ENCODE measurements around the gene CACNA2D1.

The CACNA2D1 gene

DNA sequence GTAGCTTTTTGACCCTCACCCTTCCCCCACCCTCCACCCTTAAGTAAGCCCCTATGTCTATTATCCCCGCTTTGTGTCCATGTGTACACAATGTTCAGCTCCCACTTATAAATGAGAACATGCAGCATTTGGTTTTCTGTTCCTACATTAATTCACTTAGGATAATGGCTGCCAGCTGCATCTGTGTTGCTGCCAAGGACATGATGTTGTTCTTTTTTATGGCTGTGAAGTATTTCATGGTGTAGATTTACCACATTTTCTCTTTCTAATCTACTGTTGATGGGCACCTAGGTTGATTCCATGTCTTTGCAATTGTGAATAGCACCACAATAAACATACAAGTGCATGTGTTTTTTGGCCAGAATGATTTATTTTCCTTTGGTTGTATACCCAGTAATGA lies 232.2 kb downstream of the CACNA2D1 start:
- no peak for DNase-seq

DNA sequence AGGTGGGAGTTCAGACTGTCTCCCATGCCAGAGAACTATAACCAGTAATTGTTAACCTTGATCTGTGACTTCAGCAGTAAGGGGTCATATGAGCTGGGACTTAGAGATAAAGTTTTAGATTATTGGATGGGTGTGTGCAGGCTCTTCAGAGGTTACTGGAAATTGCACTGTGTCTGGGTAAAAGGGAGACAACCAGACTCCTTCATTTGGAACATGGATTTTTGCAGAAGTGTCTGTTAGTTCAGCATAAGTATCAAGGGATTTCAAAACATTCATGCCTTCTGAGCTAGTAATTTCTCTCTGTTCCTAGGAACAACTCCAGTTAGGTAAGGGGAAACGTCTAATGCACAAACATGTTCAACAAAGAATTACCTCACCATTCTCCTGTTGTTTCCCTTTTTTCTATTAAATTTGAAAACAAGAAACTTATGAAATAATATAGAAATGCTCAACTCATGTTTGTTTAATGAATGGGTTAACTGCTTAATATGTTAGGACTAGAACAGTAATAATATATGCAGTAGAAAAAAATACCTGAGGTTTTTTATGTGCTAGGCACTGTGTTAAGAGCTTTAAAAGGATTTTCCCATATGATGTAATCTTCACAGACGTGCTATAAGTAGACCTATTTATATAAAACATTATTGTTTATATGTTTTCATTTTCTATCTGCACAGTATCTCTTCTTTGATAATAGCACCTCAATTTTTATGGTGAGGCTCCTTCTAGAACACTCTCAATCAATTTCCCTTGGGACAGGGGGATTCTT lies 233.0 kb downstream of the CACNA2D1 start:
- DNase-seq: no peak

DNA sequence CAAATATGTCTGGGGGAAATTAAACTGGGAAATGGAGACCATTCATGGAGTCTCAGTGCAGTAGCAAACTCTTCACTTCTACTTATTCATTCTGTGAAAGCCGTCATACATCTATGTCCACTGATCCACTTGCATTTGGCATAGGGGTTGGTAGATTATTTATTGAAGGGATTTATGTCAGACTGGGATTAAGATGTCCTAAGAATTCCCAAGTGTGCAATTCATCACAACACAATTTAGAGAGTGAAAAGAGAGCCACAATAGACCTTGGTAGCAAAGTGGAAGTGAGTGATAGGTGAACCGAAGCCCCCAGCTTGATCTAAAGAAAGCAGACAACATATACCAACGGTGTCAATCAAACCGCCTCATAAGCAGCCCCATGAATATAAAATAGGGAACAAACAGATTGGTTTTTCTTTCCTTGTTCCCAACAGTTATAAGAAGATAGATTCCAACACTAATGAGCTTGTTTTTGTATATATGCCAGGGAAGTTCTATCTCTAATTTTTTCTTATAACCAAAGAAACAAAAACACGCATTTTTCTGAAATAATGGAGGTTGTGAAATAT lies 234.3 kb downstream of the CACNA2D1 start:
- no peak for DNase-seq

DNA sequence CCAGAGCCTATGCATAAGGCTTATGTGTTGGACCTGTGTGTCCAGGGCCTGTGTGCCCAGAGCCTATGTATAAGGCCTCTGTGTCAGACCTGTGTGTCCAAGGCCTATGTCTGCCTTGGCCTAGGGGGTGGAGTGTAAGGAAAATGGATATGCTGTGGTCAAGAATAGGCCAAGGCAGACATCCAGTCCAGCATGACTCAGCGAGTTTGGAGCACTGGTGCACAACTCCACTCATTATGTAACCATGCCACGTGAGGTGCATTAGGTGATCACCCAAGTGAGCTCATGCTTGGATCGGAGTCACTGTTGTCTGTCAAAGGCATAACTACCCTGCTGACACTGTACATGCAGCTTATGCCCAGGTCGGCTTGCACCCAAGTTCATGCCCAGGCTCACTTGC lies 238.9 kb downstream of the CACNA2D1 start:
- DNase-seq: no peak

DNA sequence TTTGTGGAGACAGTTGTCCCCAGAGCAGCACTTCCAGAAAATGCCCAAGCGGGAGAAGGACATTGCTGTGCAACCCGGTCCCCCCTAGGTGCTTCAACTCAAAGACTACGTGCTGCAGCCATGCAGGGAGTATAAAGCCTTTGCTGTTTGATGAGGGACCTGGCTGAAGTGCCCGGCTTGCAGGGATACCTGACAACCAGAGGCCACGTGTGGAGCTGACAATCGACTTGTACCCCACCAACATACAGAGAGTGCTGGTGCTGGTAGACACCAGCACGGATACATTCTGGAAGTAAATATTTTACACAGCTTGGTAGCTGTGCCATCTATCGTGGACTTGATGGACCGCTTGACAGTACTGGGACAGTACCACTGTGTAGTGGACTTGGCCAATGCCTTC lies 240.6 kb downstream of the CACNA2D1 start:
- no peak for DNase-seq

DNA sequence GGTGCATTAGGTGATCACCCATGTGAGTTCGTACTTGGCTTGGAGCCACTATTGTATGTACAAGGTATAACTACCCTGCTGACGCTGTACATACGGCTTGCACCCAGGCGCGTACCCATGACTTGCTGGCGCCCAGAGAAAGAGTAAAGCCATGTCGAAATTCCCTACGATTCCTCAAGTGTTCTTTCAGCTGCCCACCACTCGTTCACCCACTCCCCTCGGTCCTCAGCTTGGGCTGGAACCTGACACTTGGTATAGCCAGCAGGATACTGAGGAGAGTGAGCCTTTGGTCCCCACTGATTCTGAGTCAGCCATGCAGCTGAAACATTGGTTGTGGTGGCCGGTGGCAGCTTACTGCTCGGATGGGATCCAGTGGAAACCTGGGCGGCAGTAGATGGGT lies 241.5 kb downstream of the CACNA2D1 start:
- no peak for DNase-seq

DNA sequence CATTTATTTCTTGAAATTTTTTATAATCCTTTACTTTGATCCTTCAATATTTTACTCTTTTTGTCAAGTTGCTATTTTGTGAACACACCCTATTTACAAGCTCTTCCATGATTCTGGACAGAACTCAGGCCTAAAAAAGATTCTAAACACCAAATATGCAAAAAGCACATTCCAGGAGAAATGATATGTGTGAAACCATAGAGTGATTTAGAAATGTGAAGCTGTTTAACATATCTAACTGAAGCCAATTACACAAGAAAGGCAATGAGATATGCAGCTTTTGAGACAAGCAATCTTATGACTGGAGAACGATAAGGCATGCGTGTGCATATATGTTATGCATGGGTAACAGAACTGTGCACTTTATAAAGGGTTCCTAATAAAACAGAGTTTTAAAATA lies 243.0 kb downstream of the CACNA2D1 start:
- no peak for DNase-seq

DNA sequence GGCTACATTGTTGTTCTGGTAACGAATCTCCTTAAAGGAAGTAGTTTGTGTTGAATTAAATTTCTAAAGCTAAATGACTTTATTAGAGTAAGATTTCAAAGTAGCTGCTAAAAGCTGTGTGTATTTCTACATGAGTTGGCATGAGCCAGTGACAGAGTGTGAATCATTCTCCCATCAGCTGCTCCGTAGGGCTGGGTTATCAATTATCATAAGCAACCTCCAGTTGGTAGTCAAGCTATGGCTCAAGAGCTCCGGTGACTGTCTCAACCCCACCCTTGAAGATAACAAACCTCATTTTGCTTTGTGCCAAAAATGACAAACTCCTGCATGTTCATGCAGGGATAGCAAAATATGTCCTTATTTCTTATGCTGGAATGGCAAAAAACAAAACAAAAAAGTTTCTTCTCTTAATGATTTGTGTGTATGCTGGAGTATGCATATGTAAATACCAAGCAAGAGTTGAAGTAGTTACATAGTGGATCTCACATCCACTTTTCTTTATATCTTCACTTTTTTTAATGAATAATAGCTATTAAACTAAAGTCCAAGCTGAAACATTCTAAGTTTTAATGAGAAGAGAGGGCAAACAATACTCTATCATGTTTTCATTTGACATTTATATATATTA lies 249.4 kb downstream of the CACNA2D1 start:
- no peak for DNase-seq

DNA sequence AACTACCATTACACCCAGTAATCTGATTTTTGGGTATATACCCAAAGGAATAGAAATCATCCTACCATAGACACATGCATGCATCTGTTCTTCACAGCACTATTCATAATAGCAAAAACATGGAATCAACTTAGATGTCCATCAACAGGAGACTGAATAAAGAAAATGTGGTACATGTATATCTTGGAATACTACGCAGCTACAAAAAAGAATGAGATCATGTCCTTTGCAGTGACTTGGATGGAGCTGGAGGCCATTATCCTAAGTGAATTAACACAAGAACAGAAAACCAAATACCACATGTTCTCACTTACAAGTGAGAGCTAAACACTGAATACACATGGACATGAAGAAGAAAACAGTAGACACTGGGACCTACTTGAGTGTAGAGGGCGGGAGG lies 254.9 kb downstream of the CACNA2D1 start:
- no peak for DNase-seq

DNA sequence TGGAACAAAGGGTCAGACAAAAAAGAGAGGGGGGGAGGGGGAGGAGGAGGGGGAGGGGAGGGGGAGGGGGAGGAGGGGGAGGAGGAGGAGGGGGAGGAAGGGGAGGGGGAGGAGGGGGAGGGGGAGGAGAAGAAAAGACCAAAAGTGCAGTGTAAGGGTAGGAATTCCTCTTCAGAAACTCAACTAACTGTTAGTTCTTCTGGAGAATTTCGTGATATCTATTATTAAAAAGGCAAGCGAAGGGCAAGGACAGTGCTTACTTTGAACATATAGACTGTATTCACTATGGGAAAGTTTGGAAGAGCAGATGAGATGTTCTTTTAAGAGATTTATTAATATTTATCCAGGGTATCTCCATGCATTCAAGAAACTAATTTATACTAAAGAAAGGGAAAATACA lies 258.1 kb downstream of the CACNA2D1 start:
- DNase-seq: no peak

DNA sequence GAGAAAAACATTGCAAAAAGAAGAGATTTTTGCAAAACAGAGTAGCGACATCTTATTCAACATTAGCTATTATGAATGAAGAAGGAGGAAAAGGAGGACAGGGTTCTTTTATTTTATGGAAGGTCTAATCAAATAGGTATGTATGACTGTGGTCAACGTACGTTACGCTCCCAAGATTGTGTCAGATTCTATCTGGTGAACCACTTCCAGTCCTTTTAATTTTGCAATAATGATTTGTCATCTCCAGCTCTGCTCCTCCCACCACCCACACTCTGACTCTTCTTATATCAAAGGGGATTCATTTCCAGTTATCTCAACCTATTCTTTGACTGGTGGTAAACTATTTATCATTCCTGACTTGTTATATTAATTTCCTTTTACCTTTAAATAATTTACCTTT lies 259.9 kb downstream of the CACNA2D1 start:
- DNase-seq: no peak

DNA sequence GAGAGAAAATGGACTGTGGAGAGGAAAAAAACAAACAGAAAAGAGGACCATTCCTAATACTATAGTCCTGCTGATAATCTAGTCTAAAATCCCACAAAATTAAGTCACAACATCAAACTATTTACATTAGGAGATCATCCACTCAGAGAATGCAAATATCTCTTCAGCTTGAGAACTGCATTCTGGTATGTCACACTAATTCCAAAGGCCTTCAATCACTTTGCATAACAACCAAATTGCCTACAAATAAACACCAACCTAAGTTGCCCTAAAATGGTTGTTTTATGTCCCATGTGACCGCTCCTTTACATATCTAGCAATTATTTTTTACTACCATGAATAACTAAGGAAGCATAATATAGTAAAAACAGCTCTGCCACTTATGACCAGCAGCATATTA lies 264.3 kb downstream of the CACNA2D1 start:
- no peak for DNase-seq

DNA sequence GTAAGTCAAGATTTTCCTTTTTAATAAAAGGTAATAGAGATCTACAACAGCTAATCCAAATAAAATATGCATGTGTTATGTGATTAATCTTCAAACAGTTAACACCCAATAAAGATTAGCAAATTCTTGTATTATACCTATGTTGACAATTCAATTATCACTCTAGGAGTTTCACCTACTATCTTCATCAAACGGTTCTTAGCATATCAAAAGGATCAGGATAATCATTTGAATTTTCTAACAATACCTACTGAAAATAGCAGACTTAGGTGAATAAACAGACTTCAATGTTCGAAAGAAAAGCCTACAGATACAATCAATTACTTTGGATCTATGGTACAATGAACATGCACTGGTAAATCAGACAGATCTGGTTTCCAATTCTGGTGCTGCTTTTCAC lies 268.3 kb downstream of the CACNA2D1 start:
- DNase-seq: no peak

DNA sequence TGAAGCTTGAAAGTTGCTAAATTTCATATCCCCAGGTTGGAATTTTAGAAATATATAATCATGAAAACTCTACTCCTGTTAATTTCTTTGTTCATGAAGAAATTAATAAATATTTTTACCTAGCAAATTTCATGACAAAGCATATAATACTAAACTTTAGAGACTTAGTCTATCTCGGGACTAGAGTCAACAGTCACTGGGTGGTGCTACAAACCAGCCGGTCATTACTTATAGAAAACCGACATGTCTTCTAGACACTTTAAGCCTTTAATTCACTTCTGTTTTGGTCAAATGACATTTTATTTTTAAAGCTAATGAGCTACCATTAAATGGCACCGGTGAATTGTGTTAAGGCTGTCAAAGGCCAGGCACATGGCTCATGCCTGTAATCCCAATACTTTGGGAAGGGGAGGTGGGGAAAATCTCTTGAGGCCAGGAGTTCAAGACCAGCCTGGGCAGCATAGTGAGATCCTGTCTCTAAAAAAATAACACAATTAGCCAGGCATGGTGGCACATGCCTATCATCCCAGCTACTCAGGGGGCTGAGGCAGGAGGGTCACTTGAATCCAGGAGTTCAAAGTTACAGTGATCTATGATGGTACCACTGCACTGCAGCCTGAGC lies 270.1 kb downstream of the CACNA2D1 start:
- DNase-seq: no peak

DNA sequence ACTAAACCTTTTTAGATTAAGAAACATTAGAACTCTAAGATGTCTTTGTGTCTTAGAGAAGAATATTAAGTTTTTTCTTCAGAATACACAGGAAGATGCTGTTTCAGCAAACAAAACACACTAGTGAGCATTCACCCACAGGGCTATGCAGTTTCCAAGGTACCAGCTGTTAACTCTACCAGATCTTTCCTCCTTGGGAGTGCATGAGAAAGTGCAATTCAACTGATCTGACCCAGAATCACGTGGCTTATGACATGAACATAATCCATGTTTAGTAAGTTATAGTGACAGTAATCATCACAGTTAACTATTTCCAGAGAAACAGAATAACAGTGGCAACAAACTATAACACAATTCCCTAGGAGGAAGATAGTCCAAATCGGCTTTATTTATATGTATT lies 270.7 kb downstream of the CACNA2D1 start:
- DNase-seq: no peak

DNA sequence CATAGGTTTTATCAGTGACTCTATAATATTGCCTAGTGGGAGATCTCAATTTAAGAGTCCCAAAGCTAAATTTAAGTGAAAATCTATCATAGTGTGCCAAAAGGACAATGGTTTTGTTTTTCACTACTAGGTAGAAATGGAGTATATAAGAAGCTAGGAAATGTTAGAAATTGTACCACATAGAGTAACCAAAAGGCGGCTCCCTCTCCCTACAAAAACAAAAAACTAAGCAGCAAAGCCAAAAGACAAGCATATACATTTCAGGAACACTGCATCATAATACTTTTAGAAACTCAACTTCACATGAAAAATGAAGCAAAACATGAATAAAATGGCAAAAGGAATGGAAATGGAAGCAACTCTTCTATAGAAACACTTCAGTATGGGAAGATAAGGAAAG lies 271.6 kb downstream of the CACNA2D1 start:
- DNase-seq: no peak

DNA sequence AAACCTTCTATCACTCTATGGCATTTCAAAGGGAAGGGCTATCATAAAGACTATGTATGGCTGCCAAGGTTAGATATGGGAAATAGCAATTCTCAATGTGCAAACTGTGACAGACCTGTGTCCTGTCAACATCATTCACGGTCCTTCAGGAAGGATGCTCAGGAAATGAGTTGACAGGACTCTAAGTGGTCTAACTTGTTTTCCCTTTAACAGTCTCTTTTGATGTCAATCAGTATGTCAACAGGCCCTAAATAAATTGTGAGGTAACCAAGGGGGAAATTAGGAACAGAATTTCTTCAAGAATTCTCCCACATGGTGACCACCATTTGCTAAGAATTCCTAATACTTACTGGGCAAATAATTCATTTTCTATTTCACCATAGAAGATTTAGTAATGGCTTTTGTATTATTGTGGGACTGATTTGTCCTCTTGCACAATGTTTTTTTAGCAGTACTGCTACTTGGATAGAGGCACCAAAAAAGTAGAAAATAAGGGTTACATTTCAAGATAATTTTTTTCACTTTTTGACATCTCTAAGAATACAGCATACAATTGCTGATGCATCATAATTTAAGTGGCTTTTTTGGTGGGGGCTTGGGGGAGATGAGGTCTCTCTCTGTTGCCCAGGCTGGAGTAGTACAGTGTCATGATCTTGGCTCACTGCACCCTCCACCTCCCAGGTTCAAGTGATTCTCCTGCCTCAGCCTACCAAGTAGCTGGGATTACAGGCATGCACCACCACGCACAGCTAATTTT lies 275.8 kb downstream of the CACNA2D1 start:
- DNase-seq: peak; percentile 36 to 71

DNA sequence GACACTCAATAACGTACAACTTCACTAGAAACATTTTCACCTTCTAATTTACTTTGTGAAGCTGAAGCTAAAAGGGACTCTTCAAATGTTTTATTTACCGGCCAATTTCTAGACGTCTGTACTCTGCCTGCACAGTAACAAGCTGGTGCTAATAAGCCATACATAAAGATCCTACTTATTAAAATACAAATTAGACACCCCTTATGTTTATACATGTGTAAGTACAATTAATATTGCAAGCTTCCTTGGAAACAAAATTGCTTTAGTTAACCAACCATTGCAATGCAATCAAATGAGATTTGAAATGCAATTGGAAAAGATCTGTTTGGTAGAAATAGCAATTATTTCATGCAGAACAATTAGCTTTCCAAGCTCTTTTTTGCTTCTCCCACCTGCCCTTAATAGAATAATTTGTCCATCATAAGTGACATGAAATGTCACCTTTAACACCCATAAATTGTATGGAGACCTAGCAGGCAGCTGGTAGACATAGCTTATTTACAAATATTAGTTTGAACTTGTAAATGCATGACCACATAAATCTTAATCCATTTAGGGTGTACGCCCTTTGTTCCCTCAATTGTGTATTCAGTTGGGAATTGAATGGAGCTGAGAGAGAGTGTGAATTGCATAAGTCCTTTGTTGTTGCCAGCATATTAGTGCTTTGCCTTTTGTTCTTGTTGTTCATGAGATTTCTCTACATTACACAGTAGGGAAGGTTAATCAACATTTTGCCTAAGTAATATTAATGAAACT lies 277.1 kb downstream of the CACNA2D1 start:
- peak; percentile 97 to 99 for DNase-seq

DNA sequence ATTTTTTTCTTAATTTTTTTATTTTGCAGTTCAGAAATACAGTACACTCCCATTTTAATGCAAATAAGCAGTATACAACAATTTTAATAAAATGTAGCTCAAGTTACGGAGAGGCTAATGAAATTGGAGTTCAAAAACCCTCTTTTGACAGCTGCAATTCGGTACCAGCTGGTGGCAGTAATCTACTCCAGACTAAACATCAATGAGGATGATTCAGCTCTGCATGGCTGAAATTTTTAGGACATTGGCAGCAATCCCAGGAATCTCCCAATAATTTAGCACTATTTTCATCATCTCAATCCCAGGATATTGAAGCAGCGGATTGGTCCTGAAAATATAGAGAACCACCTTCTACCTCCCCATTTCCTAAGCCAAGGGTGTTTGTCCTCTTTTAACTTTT lies 278.8 kb downstream of the CACNA2D1 start:
- peak in 1 of 2 experiments; percentile 40 for DNase-seq

DNA sequence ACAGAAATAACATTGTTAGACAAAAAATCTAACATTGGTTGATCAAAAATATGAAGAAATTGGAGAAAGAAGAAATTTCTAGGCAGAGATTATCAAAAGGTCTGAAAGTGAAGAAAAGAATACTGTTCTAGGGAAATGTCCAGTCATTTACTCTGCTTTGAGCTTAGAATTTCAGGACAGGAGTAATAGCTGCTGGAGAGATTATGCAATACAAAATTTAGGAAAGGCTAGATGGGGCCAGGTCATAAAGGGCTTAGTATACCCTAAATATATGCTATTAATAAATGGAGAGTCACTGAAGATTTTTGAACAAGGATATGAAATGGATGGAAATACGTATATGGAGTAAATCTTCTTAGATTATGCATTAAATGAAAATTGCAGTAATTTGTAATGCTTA lies 279.2 kb downstream of the CACNA2D1 start:
- no peak for DNase-seq

DNA sequence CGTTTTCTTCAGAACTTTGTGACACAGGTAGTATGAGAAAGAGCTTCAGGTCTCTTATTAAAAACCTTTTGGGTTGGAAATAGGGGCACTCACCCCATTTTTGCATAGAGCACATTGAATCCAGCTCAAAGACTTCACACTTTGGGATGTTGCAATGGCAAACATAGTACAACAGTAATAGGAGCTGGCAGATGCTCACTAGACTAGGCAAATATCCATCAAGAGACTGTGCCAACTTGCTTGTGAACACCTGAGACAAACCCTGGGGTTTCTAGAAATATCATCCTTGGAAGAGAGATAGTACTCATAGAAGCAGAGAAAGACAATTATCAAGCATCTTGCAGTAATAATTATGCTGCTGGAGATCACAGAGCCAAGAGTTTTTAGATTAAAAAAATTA lies 280.0 kb downstream of the CACNA2D1 start:
- no peak for DNase-seq

DNA sequence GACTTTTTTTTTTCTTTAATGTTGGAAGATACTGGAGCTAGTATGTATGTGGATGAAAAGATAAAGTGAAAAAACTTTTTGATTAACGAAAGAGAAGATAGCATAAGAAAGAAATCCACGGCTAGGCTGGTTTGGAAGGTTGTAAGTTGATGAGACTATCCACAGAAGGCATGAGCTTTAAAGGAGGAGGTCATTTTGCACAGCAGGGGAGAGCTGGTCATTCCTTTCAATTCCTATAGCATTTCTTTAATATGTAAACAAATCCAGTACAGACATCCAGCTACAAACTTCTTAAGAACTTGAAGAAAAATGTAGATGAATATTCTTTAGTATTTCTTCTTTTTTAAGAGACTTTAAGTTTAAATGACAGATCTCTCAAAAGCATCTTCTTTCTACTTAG lies 281.3 kb downstream of the CACNA2D1 start:
- DNase-seq: no peak

DNA sequence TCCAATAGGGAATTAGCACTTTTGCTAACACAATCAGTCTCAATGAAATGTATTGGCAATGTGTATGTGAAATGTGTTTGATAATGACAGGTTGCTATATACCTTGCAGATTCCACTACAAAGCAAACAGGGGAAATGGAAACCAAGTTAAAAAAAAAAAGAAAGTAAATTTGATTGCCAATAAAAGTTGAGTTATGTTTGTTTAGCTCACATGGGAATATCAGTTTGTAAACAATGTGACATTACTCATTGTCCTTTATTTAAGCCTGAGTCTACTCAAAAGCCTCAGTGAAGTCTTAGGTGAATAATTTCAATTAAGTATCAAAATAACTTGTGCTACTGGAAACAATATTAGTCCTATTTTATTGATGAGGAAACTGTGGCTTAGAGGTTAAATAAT lies 285.2 kb downstream of the CACNA2D1 start:
- peak in 1 of 2 experiments; percentile 33 for DNase-seq
